Prostate gland (tissue), 2 donors: ENCODE results near the gene EFCAB13. TPM values are rescaled to one million over a fixed set of nuclear protein-coding genes. Genes with fewer than 3 reads are reported as not detected.

ENCODE experiments used
- DNase-seq: peaks from one replicate; pipeline ENCODE4 v3.0.0-alpha.2; 2019; ENCODE audit warnings: low spot score
- H3K27ac ChIP-seq, 2 donors: fragments of 200-600 bp; sonication (generic); 2 replicates each; pipeline ENCODE4 v1.5.1; 2017 to 2019
- H3K27me3 ChIP-seq: fragments of 200-600 bp; sonication (generic); replicated peaks from 2 replicates; pipeline ENCODE4 v1.5.1; 2019; ENCODE audit not compliant: insufficient read depth
- H3K36me3 ChIP-seq, 2 donors: fragments of 200-600 bp; sonication (generic); 1 replicate in 1 of 2; 2 replicates in 1 of 2; pipeline versions ENCODE4 v1.5.1 to v1.8.1; 2017 to 2019
- H3K4me1 ChIP-seq: fragments of 200-600 bp; sonication (generic); replicated peaks from 2 replicates; pipeline ENCODE4 v1.5.1; 2019
- H3K4me3 ChIP-seq, 2 donors: fragments of 200-600 bp; sonication (generic); 2 replicates each; pipeline ENCODE4 v1.5.1; 2017 to 2019
- H3K9me3 ChIP-seq: fragments of 200-600 bp; sonication (generic); 2 replicates; pipeline ENCODE4 v1.5.1; 2017
- CTCF ChIP-seq, 4 experiments: fragments of 200-600 bp in 2 of 4; fragments of 450-650 bp in 2 of 4; sonication (generic) in 2 of 4; IDR thresholded peaks; 1 replicate in 3 of 4; 2 replicates in 1 of 4; pipeline ENCODE4 v1.5.1; 2016 to 2019; ENCODE audit warnings: antibody characterized with exemption in 4 of 4, mild to moderate bottlenecking in 2 of 4, moderate library complexity in 2 of 4
- POLR2A ChIP-seq: fragments of 450-650 bp; IDR thresholded peaks from one replicate; pipeline ENCODE4 v1.6.1; 2016; ENCODE audit warnings: antibody characterized with exemption, mild to moderate bottlenecking
- POLR2AphosphoS5 ChIP-seq: sonication (generic); formaldehyde crosslinking; IDR thresholded peaks from one replicate; pipeline ENCODE4 v1.6.1; 2017; ENCODE audit warnings: antibody characterized with exemption
- WGBS: methylation state at CpG from one replicate; pipeline ENCODE4 v1.1.5; 2018; 5-methylcytosine and 5-hydroxymethylcytosine counted together
- intact Hi-C: fragments of 100-400 bp; cut with DNase I; formaldehyde crosslinking; loops from one replicate; pipeline ENCODE4 v1.14.2; 2022
- total RNA-seq, 2 donors: library from RNA; depleted of rRNA; stranded (reverse); fragments of >200 nt; gene quantifications; one replicate each; pipeline ENCODE4 v1.1.0, GENCODE V29; 2016

The EFCAB13 gene
- total RNA-seq, 2 donors from 2014 or later, result 4.5 to 8.9 TPM

GRCh38 chr17:47280072-47280811 lies 43.5 kb upstream of the EFCAB13 start:
- intact Hi-C loops, result no loop called here
- Histone ChIP-seq H3K36me3 (no peaks in the 10 kb centered on the region), H3K27me3 (no peaks in the 10 kb centered on the region), H3K4me1 (peaks cover 8% of the 10 kb centered on the region), H3K9me3 (no peaks in the 10 kb centered on the region), H3K4me3 (no peak overlapping the region), H3K27ac (peak overlapping the region; percentile 63 to 70)
- TF ChIP-seq POLR2AphosphoS5 (no peak), CTCF (IDR thresholded peaks at IDR 0.05) (no peak), POLR2A (no peak)
- 87% methylated on average over 14 of the region's 14 CpGs for WGBS
- DNase-seq, result no peak

GRCh38 chr17:47281216-47281615 lies 42.5 kb upstream of the EFCAB13 start:
- no peak overlapping the region for H3K4me3 ChIP-seq
- no peaks in the 10 kb centered on the region for H3K36me3 ChIP-seq
- no peak for DNase-seq
- H3K27ac ChIP-seq, result no peak overlapping the region
- H3K27me3 ChIP-seq, result no peaks in the 10 kb centered on the region
- no peaks in the 10 kb centered on the region for H3K9me3 ChIP-seq
- TF ChIP-seq POLR2A, result no peak
- TF ChIP-seq CTCF (IDR thresholded peaks at IDR 0.05), result no peak
- no peak for TF ChIP-seq POLR2AphosphoS5
- intact Hi-C loops, result no loop called here
- H3K4me1 ChIP-seq, result peaks cover 4% of the 10 kb centered on the region
- 93% methylated on average over 6 of the region's 6 CpGs for WGBS

GRCh38 chr17:47285003-47285402 lies 38.8 kb upstream of the EFCAB13 start:
- no peaks in the 10 kb centered on the region for H3K9me3 ChIP-seq
- no peak for TF ChIP-seq POLR2AphosphoS5

GRCh38 chr17:47286198-47286914 lies 37.4 kb upstream of the EFCAB13 start:
- intact Hi-C loops, result no loop called here
- WGBS, result 89% methylated on average over 6 of the region's 6 CpGs
- TF ChIP-seq POLR2AphosphoS5 (no peak), CTCF (IDR thresholded peaks at IDR 0.05) (no peak), POLR2A (no peak)
- no peak for DNase-seq
- no peaks in the 10 kb centered on the region for H3K36me3 ChIP-seq
- H3K4me3 ChIP-seq, result no peak overlapping the region
- no peak overlapping the region for H3K27ac ChIP-seq
- H3K27me3 ChIP-seq, result no peaks in the 10 kb centered on the region
- no peaks in the 10 kb centered on the region for H3K4me1 ChIP-seq
- no peaks in the 10 kb centered on the region for H3K9me3 ChIP-seq

More at GRCh38 chr17:47285003-47285402, 38.8 kb upstream of the EFCAB13 start:
- Histone ChIP-seq H3K4me3 (no peak overlapping the region), H3K36me3 (no peaks in the 10 kb centered on the region), H3K4me1 (no peaks in the 10 kb centered on the region), H3K27me3 (no peaks in the 10 kb centered on the region), H3K27ac (no peak overlapping the region)
- no peak for DNase-seq
- intact Hi-C loops, result no loop called here
- WGBS, result 65% methylated on average over 6 of the region's 6 CpGs

- Histone ChIP-seq H3K4me3 (no peak overlapping the region), H3K9me3 (no peaks in the 10 kb centered on the region), H3K36me3 (no peaks in the 10 kb centered on the region), H3K27me3 (no peaks in the 10 kb centered on the region), H3K27ac (no peak overlapping the region), H3K4me1 (peaks cover 2% of the 10 kb centered on the region)
- no peak for DNase-seq
- WGBS, result 82% methylated on average over 4 of the region's 4 CpGs
- intact Hi-C loops, result no loop called here
- TF ChIP-seq POLR2AphosphoS5 (no peak), CTCF (IDR thresholded peaks at IDR 0.05) (no peak), POLR2A (no peak)
These were observed 36.7 kb upstream of the EFCAB13 start for GRCh38 chr17:47287068-47287467.
